Measurements from ENCODE around the gene CYP26A1.

Gene CYP26A1

GRCh38 chr10:93064874-93065660 lies 8.6 kb upstream of the CYP26A1 start:
- DNase-seq (ENCODE audit: low read depth): no peak

DNA sequence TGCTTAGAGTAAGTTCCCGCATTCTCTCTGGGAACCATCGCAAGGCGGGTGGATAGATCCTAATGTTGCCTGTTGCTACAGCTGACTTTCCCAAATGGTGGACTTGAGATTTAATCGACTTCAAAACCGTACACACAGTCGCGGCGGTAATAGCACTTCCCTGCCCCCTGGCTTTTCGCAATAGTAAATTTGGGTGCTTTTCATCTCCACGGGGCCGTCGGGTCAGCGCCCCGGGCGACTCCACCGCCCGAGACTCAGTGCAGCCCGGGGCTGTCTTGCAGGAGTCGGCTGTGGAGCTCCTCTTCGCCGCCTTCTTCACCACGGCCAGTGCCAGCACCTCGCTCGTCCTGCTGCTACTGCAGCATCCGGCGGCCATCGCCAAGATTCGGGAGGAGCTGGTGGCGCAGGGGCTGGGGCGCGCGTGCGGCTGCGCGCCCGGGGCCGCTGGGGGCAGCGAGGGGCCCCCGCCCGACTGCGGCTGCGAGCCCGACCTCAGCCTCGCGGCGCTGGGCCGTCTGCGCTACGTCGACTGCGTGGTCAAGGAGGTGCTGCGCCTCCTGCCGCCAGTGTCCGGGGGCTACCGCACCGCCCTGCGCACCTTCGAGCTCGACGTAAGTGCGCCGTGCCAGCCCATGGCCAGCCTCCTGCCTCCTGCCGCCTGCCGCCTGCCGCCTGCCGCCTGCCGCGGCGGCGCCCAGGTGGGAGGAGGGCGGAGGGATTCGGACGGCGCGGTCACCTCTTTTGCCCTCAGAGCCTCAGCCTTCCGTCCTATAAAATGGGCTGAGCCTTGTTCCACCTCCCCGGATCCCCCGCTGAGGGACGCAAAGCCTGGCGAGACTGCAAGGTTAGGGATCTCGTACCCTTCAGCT lies 7.8 kb upstream of the CYP26A1 start:
- DNase-seq (ENCODE audit: low read depth): no peak

GRCh38 chr10:93066544-93066913 lies 7.2 kb upstream of the CYP26A1 start:
- DNase-seq (ENCODE audit: low read depth): no peak

DNA sequence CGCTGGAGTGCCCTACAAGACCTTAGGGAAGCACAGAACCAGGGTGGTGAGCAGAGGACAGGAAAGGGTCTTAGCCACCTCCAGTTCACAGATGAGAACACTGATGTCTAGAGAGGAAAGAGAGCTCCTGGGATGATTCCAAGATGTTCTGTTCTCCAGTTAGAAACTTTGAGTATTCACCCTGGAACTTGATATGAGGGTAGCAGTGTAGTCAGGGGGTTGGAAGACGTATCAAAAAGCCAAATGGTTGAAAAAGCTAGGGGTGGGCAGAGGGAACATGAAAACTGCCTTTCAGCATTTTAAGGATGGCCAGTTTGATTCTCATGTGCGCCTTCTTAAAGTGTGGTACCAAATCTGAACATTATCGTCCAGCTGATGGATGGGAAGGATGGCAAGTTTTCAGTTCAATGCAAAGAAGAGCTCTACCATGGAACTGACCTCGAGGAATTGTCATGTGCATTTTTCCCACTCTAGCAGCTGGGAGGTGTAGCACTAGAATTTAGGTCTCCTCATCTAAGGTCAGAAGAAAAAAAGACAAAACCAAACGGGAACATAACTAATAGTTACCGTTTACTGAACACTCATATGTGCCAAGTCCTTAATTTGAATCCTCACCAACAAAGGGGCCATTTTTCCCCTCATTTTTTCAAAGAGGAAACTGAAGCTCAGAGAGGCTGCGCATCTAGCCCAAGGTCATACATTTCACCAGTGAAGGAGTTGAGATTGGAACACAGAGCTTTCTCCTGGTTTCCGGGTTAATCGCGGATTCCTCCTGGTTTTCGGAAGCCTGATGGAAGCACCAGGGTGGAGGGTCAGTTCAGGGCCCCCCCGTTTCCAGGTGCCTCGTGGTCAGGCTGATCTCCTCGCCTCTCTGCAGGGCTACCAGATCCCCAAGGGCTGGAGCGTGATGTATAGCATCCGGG lies 6.0 kb upstream of the CYP26A1 start:
- no peak for DNase-seq (ENCODE audit: low read depth)

DNA sequence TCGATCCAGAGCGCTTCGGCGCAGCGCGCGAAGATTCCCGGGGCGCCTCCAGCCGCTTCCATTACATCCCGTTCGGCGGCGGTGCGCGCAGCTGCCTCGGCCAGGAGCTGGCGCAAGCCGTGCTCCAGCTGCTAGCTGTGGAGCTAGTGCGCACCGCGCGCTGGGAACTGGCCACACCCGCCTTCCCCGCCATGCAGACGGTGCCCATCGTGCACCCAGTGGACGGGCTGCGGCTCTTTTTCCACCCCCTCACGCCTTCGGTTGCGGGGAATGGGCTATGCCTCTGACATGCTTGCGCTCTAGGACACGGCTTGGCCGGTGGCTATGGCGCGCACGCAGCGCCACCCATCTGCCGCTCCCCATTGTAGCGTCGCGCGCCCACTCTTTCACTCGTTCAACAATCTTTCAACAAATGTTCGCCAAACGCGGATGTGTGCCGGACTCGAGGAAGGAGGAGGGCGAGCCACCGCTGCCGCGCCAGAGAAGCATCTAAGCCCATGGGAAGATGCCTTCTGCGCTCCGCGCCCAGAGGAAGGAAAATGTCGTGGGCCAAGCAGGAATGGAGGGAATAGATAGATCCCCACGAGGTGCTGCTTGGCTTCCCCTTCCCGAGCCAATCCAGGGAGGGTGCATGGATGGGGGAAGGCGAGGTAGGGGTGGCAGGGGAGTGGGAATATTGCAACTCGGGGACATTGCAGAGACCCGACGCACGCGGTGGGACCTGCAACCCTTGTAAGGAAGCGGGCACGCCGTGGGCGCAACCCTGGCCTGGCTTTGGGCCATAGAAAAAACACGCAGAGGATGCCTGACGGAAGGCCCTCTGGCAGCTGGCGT lies 5.1 kb upstream of the CYP26A1 start:
- no peak for DNase-seq (ENCODE audit: low read depth)

DNA sequence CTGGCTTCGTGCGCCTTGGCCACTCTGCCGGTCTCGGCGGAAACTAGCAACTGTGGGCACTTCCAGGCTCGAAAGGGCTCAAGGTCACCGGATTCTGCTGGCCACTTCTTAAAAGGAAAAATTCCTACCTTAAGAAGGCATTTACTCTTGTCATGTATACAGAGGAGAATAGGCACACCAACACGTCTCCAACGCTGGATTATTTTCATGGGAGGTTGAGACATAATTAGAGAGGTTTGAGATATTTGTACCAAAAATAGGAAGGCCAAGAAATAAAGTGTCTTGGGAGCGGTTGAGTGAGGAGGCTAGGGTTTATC lies 4.5 kb upstream of the CYP26A1 start:
- no peak for DNase-seq (ENCODE audit: low read depth)

GRCh38 chr10:93070378-93071176 lies 3.1 kb upstream of the CYP26A1 start:
- no peak for DNase-seq (ENCODE audit: low read depth)

GRCh38 chr10:93071177-93071472 lies 2.6 kb upstream of the CYP26A1 start:
- DNase-seq (ENCODE audit: low read depth): no peak

DNA sequence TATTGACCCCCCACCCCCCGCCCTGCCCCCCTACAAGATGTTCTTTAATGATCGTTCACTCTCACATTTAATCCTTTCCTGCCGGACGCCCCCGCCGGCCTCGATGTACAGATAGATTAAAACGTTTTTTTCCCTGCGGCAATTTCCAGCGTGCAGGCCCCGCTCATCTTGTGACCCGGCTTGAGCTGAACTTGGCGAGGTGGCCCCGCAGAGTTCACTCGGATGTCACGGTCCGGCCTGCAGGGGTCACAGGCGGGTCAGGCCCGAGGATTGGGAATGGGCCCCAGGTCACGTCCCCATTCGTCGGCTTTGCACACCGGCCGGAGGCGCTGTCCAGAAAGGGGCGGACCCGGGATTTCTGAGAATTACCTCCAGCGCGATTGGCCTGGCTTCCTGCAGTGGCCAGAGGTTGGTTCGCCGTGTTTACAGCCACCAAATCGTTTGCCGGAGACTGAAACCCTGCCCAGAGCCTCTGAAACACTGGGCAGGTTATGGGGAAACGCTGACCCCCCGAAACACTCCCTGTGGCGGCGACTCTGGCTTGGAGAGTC lies 1.9 kb upstream of the CYP26A1 start:
- no peak for DNase-seq (ENCODE audit: low read depth)

DNA sequence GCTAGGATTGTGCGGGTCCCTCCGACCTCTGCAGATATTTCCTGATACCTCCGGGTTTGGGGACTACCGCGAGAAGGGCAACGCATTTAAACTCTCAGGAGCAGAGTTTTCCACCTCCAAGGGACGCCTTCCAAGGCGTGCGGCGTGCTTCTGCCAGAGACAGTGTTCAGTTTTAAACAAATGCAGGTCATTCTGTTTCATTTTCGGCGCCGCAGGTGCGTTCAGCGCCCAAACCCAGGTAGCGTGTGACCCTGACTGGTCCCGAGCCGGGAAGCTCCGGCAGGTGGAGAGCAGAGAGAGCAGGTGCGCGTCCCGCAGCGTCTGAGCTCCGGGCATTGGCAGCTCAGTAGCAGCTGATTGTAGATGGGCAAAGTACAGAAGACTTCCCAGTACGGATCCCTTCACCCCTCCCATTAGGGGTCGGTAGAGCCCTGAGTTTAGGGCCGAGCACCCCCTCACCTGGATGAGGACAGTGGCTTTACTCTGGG lies 1.4 kb upstream of the CYP26A1 start:
- DNase-seq (ENCODE audit: low read depth): no peak

GRCh38 chr10:93072713-93073538 lies 767 bp upstream of the CYP26A1 start:
- DNase-seq (ENCODE audit: low read depth): no peak

- no peak for DNase-seq (ENCODE audit: low read depth)
These were observed 479 bp downstream of the CYP26A1 start for GRCh38 chr10:93074147-93074596.

DNA sequence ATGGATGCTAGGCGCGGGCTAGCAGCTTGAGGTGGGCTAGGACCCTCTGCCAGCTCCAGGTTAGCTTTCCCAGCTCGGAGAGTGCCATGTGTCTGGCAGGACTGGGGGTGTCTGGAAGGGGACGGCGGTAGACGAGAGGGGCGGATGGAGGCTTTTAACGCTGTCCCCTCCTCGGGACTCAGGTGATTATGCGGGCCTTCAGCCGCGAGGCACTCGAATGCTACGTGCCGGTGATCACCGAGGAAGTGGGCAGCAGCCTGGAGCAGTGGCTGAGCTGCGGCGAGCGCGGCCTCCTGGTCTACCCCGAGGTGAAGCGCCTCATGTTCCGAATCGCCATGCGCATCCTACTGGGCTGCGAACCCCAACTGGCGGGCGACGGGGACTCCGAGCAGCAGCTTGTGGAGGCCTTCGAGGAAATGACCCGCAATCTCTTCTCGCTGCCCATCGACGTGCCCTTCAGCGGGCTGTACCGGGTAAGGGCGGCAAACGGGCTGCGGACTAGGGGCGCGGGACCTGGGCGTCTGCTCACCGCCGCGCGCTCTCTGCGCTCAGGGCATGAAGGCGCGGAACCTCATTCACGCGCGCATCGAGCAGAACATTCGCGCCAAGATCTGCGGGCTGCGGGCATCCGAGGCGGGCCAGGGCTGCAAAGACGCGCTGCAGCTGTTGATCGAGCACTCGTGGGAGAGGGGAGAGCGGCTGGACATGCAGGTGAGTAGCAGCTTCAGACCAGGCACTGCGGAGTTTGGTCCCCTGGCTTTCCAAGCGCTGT lies 1.1 kb downstream of the CYP26A1 start:
- DNase-seq (ENCODE audit: low read depth): no peak

DNA sequence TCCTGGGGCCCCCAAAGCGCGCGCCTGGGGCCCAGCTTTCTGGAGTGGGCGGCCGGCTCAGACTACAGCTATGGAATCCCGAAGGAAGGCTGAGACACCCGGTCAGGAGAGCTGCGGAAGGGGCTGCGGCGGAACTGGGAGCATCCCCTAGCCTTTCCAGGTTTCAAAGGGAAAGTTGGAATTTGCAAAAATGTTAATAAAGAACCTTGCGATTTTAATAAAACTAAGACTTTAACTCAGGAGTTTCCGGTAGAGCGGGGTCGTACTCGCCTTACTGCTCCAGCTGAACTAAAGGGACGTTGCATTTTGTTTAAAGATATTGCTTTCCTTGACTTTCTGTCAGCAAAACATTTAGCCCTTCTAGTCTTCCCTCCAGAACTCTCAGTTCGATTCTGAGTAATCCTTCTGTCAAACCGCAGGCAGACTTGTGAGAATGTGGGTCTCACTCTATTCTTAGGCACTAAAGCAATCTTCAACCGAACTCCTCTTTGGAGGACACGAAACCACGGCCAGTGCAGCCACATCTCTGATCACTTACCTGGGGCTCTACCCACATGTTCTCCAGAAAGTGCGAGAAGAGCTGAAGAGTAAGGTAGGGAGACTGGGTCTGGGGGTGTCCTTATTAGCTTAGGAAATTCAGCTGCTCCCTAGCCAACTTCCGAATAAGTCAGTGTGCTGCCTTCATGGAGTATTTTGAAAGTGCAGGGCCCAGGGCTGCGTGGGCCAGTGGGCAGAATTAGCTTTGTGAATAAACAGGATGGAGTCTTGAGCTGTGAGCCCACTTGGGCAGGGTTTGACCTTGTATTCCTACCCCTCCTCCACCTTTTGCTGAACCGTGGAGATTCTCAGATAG lies 1.9 kb downstream of the CYP26A1 start:
- no peak for DNase-seq (ENCODE audit: low read depth)

DNA sequence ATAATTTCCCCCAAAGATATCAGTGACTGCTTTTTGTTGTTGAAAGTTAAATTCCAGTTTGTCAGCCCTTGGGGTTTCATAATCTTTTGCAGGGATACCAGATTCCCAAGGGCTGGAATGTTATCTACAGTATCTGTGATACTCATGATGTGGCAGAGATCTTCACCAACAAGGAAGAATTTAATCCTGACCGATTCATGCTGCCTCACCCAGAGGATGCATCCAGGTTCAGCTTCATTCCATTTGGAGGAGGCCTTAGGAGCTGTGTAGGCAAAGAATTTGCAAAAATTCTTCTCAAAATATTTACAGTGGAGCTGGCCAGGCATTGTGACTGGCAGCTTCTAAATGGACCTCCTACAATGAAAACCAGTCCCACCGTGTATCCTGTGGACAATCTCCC lies 3.2 kb downstream of the CYP26A1 start:
- no peak for DNase-seq (ENCODE audit: low read depth)

DNA sequence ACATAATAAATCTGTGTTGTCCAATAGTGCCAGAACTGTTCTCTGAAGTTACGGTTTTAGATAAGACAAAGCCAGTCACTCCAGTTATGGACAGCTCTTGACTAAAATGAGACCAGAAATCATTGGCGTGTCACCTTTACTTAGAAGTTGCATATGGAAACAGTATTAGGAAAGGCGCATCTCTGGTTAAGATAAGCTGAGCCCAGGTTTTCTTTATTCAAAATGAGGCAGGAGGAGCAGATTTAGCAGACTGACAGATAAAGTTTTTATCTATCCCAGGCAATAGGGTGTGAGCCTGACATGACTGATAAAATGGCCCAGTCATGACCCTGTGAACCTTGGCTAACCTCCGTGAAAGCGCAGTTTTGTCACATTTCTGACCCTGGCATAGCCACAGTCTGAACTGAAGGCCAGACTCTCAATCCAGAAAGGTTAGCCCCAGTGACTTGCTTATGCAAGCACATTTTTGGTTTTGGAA lies 4.2 kb downstream of the CYP26A1 start:
- no peak for DNase-seq (ENCODE audit: low read depth)

DNA sequence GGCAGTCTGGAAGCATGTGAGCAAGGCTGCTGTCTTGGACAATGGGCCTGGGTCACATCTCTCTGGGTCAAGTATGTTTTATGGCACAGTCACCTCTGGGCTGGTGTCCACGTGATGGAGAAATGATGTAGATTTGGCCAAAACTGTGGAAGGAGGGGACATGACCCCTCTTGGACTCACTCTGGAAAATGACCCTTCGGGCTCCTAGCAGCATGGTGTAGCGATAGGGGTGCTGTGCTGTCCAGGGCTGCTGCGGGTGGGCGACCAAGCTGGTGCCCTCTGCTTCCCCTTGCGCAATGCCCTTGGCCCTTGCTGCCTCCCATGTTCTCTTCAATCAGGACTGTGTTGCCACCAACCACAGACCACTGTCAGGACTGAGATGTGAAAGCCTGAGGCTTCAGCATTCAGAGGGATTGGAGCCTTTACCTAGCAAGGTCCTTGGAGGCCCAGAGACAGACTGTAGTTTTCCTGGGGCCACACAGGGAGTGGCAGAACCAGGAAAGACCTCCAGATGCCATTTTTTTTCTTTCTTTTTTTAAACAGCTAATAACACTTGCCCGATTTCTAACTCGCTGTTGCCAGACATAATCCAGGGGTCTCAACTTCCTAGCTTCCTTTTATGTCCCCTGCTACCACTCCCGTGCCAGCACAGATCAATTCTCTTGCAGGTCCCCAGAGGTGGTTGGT lies 6.1 kb downstream of the CYP26A1 start:
- DNase-seq (ENCODE audit: low read depth): no peak
